Activated gamma-delta T cell (primary cell): ENCODE results near the gene SPOCK1.

Experiments used
- DNase-seq: peaks from one replicate; lab custom pipeline; 2025; lab: John Stamatoyannopoulos, UW

SPOCK1 gene

GRCh38 chr5:137492331-137492730 lies 6.8 kb downstream of the SPOCK1 start:
- no peak for DNase-seq

GRCh38 chr5:137491121-137491520 lies 8.0 kb downstream of the SPOCK1 start:
- no peak for DNase-seq

- DNase-seq, result no peak
Measured at GRCh38 chr5:137490591-137490990, 8.5 kb downstream of the SPOCK1 start.

- DNase-seq, result no peak
Measured at GRCh38 chr5:137488974-137489373, 10.2 kb downstream of the SPOCK1 start.

GRCh38 chr5:137488516-137488915 lies 10.6 kb downstream of the SPOCK1 start:
- no peak for DNase-seq

GRCh38 chr5:137487600-137487999 lies 11.5 kb downstream of the SPOCK1 start:
- no peak for DNase-seq

GRCh38 chr5:137486707-137487106 lies 12.4 kb downstream of the SPOCK1 start:
- DNase-seq, result no peak

- DNase-seq, result no peak
Measured at GRCh38 chr5:137481596-137481995, 17.5 kb downstream of the SPOCK1 start.

GRCh38 chr5:137478043-137478442 lies 21.1 kb downstream of the SPOCK1 start:
- DNase-seq, result no peak

GRCh38 chr5:137470921-137471220 lies 28.3 kb downstream of the SPOCK1 start:
- no peak for DNase-seq

GRCh38 chr5:137470111-137470920 lies 28.8 kb downstream of the SPOCK1 start:
- no peak for DNase-seq

GRCh38 chr5:137466889-137467288 lies 32.2 kb downstream of the SPOCK1 start:
- no peak for DNase-seq

GRCh38 chr5:137465930-137466329 lies 33.2 kb downstream of the SPOCK1 start:
- DNase-seq, result no peak

GRCh38 chr5:137462816-137463520 lies 36.2 kb downstream of the SPOCK1 start:
- no peak for DNase-seq

- no peak for DNase-seq
Measured at GRCh38 chr5:137462265-137462590, 36.9 kb downstream of the SPOCK1 start.

GRCh38 chr5:137461391-137462264 lies 37.5 kb downstream of the SPOCK1 start:
- no peak for DNase-seq

GRCh38 chr5:137454671-137455070 lies 44.5 kb downstream of the SPOCK1 start:
- no peak for DNase-seq

- DNase-seq, result no peak
Measured at GRCh38 chr5:137453483-137454080, 45.5 kb downstream of the SPOCK1 start.

- DNase-seq, result no peak
Measured at GRCh38 chr5:137450759-137451158, 48.4 kb downstream of the SPOCK1 start.

- DNase-seq, result no peak
Measured at GRCh38 chr5:137448868-137449267, 50.3 kb downstream of the SPOCK1 start.

- no peak for DNase-seq
Measured at GRCh38 chr5:137446615-137447014, 52.5 kb downstream of the SPOCK1 start.

GRCh38 chr5:137446151-137446550 lies 53.0 kb downstream of the SPOCK1 start:
- no peak for DNase-seq
